Left cardiac atrium (tissue), 4 donors: Measurements from ENCODE around the gene ZNF664. TPM values are rescaled to one million over a fixed set of nuclear protein-coding genes. Genes with fewer than 3 reads are reported as not detected.

ENCODE experiments used
- ATAC-seq, 2 donors: fragments of 200-7000 bp; cut with Tn5 transposase; one replicate each; pipeline ENCODE4 v1.9.1; 2020; ENCODE audit warnings: mild to moderate bottlenecking in 2 of 2, moderate library complexity in 2 of 2
- DNase-seq: peaks from one replicate; pipeline ENCODE4 v3.0.0-alpha.2; 2020
- intact Hi-C, 2 donors: fragments of 100-400 bp; cut with DNase I; formaldehyde crosslinking; loops; one replicate each; pipeline versions ENCODE4 v1.14.1 to v1.15.1; 2022 to 2023
- total RNA-seq, 2 donors: library from RNA; stranded (reverse); fragmentation: NEBNext Ultra II Directional; extraction: Animal tissue kit (Norgen Biotek cat#: 25700); gene quantifications; one replicate each; pipeline ENCODE4 v1.2.1, GENCODE V29; 2021
- donor health status: DM: no; HTN: yes; CAD: no.
- donor health status: DM: no; HTN: yes; CAD: no; lungs with severe emphysema.
- donor health status: DM: yes; HTN: yes; CAD: no.
- donor health status: Dilated cardiomyopathy.

Gene ZNF664
- total RNA-seq, 2 donors from 2014 or later, result 67.6 to 75.8 TPM

- DNase-seq (no peak), ATAC-seq (no peak)
- intact Hi-C loops, result no loop called here
Measured at GRCh38 chr12:123951467-123951866, 21.5 kb upstream of the ZNF664 start.

GRCh38 chr12:123952037-123952436 lies 21.0 kb upstream of the ZNF664 start:
- ATAC-seq (no peak), DNase-seq (no peak)
- intact Hi-C loops, result no loop called here

- intact Hi-C loops, result no loop called here
- ATAC-seq, result peak; percentile 14 to 20
- no peak for DNase-seq
Measured at GRCh38 chr12:123954647-123955350, 18.2 kb upstream of the ZNF664 start.

- intact Hi-C loops, result no loop called here
- DNase-seq, result no peak
Measured at GRCh38 chr12:123956249-123956648, 16.8 kb upstream of the ZNF664 start.

GRCh38 chr12:123957196-123957595 lies 15.8 kb upstream of the ZNF664 start:
- ATAC-seq (no peak), DNase-seq (no peak)
- intact Hi-C loops, result no loop called here

More at GRCh38 chr12:123956249-123956648, 16.8 kb upstream of the ZNF664 start:
- ATAC-seq, result no peak

DNA sequence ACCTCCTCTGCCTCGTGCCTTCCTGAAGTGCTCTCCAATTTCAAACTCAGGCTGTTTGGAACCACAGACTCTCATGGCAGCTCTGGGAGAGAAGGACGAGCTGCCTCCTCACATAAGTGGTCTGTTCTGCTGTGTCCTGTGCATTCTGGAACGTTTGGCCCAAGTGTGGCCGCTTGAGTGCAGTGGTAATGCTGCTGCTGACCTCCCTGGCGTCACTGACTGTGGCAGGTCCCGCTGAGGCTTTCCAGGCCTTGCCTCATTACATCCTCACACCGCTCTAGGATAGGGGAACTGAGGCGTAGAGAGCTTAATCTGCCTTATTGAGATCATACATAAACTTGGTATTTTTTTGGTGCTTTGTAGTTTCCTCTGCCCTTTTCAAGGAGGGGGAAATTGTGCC lies 14.6 kb upstream of the ZNF664 start:
- peak; percentile 59 to 77 for ATAC-seq
- no peak for DNase-seq
- intact Hi-C loops, result no loop called here

- ATAC-seq, result no peak
- intact Hi-C loops, result no loop called here
- no peak for DNase-seq
Measured at GRCh38 chr12:123958876-123959275, 14.1 kb upstream of the ZNF664 start.

GRCh38 chr12:123960029-123960735 lies 12.8 kb upstream of the ZNF664 start:
- no peak for DNase-seq
- intact Hi-C loops, result no loop called here
- ATAC-seq, result no peak

- intact Hi-C loops, result no loop called here
- ATAC-seq, result no peak
- no peak for DNase-seq
Measured at GRCh38 chr12:123960856-123961255, 12.2 kb upstream of the ZNF664 start.

GRCh38 chr12:123961585-123962345 lies 11.2 kb upstream of the ZNF664 start:
- no peak for ATAC-seq
- no peak for DNase-seq

DNA sequence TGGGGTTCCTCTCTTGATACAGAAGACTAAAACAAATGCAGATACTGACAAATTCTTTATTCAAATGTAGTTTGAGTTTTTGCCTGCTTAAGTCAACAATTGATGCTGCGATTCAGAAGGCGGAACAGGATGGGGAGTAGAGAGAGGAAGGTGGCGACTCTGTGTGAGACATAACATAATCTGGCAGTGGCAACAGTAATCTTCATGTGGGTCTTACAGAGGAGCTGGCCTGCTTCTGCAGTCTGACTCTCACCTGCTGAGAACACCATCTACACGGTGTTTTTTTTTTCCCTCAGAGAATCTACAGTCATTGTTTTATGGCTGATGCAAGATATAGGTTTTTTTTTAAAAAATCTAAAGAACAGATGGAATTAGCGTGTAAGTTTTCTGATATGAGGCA lies 10.5 kb upstream of the ZNF664 start:
- no peak for DNase-seq
- intact Hi-C loops, result no loop called here
- ATAC-seq, result no peak

More at GRCh38 chr12:123961585-123962345, 11.2 kb upstream of the ZNF664 start:
- intact Hi-C loops, result no loop called here

- DNase-seq (no peak), ATAC-seq (no peak)
- intact Hi-C loops, result no loop called here
Measured at GRCh38 chr12:123963821-123964220, 9.2 kb upstream of the ZNF664 start.

GRCh38 chr12:123965382-123965781 lies 7.6 kb upstream of the ZNF664 start:
- intact Hi-C loops, result no loop called here
- peak in 1 of 2 donors; percentile 30 for ATAC-seq
- no peak for DNase-seq

- intact Hi-C loops, result no loop called here
- DNase-seq (no peak), ATAC-seq (no peak)
Measured at GRCh38 chr12:123966596-123966995, 6.4 kb upstream of the ZNF664 start.

GRCh38 chr12:123967121-123967586 lies 5.9 kb upstream of the ZNF664 start:
- ATAC-seq, result no peak
- intact Hi-C loops, result no loop called here
- DNase-seq, result no peak

DNA sequence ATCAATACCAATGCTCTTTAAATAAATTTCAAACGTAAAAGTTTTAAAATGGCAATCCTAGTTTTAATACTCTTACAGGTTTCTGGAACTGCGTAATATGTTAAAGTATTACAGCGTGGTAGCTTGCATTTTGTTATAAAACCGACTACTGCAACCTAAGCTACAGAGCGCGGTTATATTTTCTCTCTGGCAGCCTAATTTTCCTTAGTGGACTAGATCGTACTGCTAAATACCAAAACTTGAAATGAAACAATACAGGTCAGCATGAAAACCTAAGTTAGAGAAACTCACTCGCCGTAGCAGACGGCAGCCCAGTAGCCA lies 1.6 kb upstream of the ZNF664 start:
- DNase-seq (no peak), ATAC-seq (no peak)
- intact Hi-C loops, result no loop called here

GRCh38 chr12:123971770-123972456 lies 1.1 kb upstream of the ZNF664 start:
- intact Hi-C loops, result no loop called here
- ATAC-seq (peak; percentile 0 to 12), DNase-seq (peak; percentile 34)

GRCh38 chr12:123973552-123974341 lies 732 bp downstream of the ZNF664 start:
- DNase-seq (peak; percentile 57), ATAC-seq (peak; percentile 8 to 20)
- intact Hi-C loops, result no loop called here
